Liver (tissue), 9 donors: ENCODE measurements around the gene PELI1. TPM values are rescaled to one million over a fixed set of nuclear protein-coding genes. Genes with fewer than 3 reads are reported as not detected.

ENCODE experiments used
- DNase-seq: peaks from one replicate; pipeline ENCODE4 v3.0.0-alpha.2; 2017; ENCODE audit warnings: low spot score
- H3K27ac ChIP-seq, 2 donors: one replicate each; pipeline ENCODE4 v1.7.0; 2013; ENCODE audit warnings: inconsistent platforms in 2 of 2, low read length in 2 of 2, control low read depth in 1 of 2, low read depth in 1 of 2, mild to moderate bottlenecking in 1 of 2
- H3K27me3 ChIP-seq, 4 donors: one replicate each; pipeline versions ENCODE4 v1.6.1 to v1.7.0; 2013; ENCODE audit warnings: low read length in 3 of 4, inconsistent platforms in 1 of 4, mild to moderate bottlenecking in 1 of 4, moderate library complexity in 1 of 4; ENCODE audit not compliant: control insufficient read depth in 4 of 4, insufficient read depth in 4 of 4
- H3K36me3 ChIP-seq, 4 donors: one replicate each; pipeline versions ENCODE4 v1.6.1 to v1.7.0; 2013; ENCODE audit warnings: low read length in 3 of 4, mild to moderate bottlenecking in 3 of 4, low read depth in 1 of 4, moderate library complexity in 1 of 4; ENCODE audit not compliant: control insufficient read depth in 4 of 4, insufficient read depth in 3 of 4
- H3K4me1 ChIP-seq, 4 donors: one replicate each; pipeline versions ENCODE4 v1.6.1 to v1.7.0; 2013; ENCODE audit warnings: low read length in 3 of 4, mild to moderate bottlenecking in 3 of 4, moderate library complexity in 1 of 4; ENCODE audit not compliant: control insufficient read depth in 4 of 4, insufficient read depth in 4 of 4
- H3K4me3 ChIP-seq, 3 donors: one replicate each; pipeline versions ENCODE4 v1.6.1 to v1.7.0; 2013; ENCODE audit warnings: low read length in 3 of 3, control low read depth in 1 of 3, low read depth in 1 of 3, mild to moderate bottlenecking in 1 of 3
- H3K9ac ChIP-seq, 2 donors: one replicate each; pipeline ENCODE4 v1.7.0; 2013; ENCODE audit warnings: low read length in 2 of 2, mild to moderate bottlenecking in 2 of 2, moderate library complexity in 2 of 2, control low read depth in 1 of 2, low read depth in 1 of 2
- H3K9me3 ChIP-seq, 4 donors: one replicate each; pipeline versions ENCODE4 v1.6.1 to v1.7.0; 2013; ENCODE audit warnings: low read length in 3 of 4; ENCODE audit not compliant: control insufficient read depth in 4 of 4
- ATF3 ChIP-seq: IDR thresholded peaks from 2 replicates; pipeline ENCODE4 v1.6.1; 2016; ENCODE audit warnings: antibody characterized with exemption
- CTCF ChIP-seq: fragments of 150-350 bp; IDR thresholded peaks from 2 replicates; pipeline ENCODE4 v1.5.1; 2017; ENCODE audit warnings: improper control_type of control experiment, low read depth, low read length; ENCODE audit not compliant: missing input control
- EGR1 ChIP-seq, 2 donors: IDR thresholded peaks; 2 replicates each; pipeline ENCODE4 v1.6.1; 2016 to 2018; ENCODE audit warnings: antibody characterized with exemption in 2 of 2, low read depth in 2 of 2
- FOXA2 ChIP-seq: IDR thresholded peaks from 2 replicates; pipeline ENCODE4 v1.6.1; 2016; ENCODE audit warnings: antibody characterized with exemption
- GABPA ChIP-seq, 2 donors: IDR thresholded peaks in 1 of 2; conservative IDR thresholded peaks in 1 of 2; 2 replicates each; pipeline ENCODE4 v1.6.1; 2016; ENCODE audit warnings: antibody characterized with exemption in 2 of 2, mild to moderate bottlenecking in 1 of 2, moderate library complexity in 1 of 2
- HNF4G ChIP-seq: IDR thresholded peaks from 2 replicates; pipeline ENCODE4 v1.6.1; 2016; ENCODE audit warnings: antibody characterized with exemption
- NR2F2 ChIP-seq: IDR thresholded peaks from 2 replicates; pipeline ENCODE4 v1.6.1; 2016; ENCODE audit warnings: antibody characterized with exemption
- RAD21 ChIP-seq, 2 donors: IDR thresholded peaks; 2 replicates each; pipeline ENCODE4 v1.6.1; 2016; ENCODE audit warnings: antibody characterized with exemption in 2 of 2, mild to moderate bottlenecking in 2 of 2
- TAF1 ChIP-seq: conservative IDR thresholded peaks from 2 replicates; pipeline ENCODE4 v1.6.1; 2016; ENCODE audit warnings: antibody characterized with exemption, mild to moderate bottlenecking
- WGBS: extraction: QIAGEN DNeasy Blood & Tissue Kit; methylation state at CpG from one replicate; pipeline ENCODE4 v1.1.7; 2013; 5-methylcytosine and 5-hydroxymethylcytosine counted together
- polyA plus RNA-seq, 2 donors: library from polyadenylated mRNA; stranded (reverse) in 1 of 2; unstranded in 1 of 2; fragments of 200-250 nt in 1 of 2; fragments of >200 nt in 1 of 2; fragmentation: Nextera tagmentation in 1 of 2; extraction: Ambion mirVana in 1 of 2; gene quantifications; one replicate each; pipeline versions ENCODE4 v1.2.1 to v1.2.3, GENCODE V29; 2013 to 2015
- total RNA-seq, 2 donors: library from RNA; depleted of rRNA; stranded (reverse); fragments of >200 nt; gene quantifications; one replicate each; pipeline ENCODE4 v1.2.3, GENCODE V29; 2014
- TF ChIP-seq, protein P1 (sequence below): IDR thresholded peaks from 2 replicates; pipeline ENCODE4 v1.6.1; 2016; ENCODE audit warnings: antibody characterized with exemption, mild to moderate bottlenecking
- donor health status: healthy.
- donor health status: healthy.
- donor health status: healthy.
- donor health status: healthy.
- donor health status: healthy.

The PELI1 gene
- total and polyA plus RNA-seq, 4 donors, result 4.5 to 21.3 (median 7.4) TPM

- no peaks in the 10 kb centered on the region for H3K9me3 ChIP-seq
- no peak overlapping the region for H3K9ac ChIP-seq
- H3K36me3 ChIP-seq, result no peaks in the 10 kb centered on the region
- H3K27ac ChIP-seq, result peak overlapping the region; percentile 58 to 84
- 78% methylated on average over 3 of the region's 3 CpGs for WGBS
- no peak for DNase-seq
- no peaks in the 10 kb centered on the region for H3K27me3 ChIP-seq
- peaks cover 16 to 28% (median 20%) of the 10 kb centered on the region in 4 donors for H3K4me1 ChIP-seq
- no peak overlapping the region for H3K4me3 ChIP-seq
- TF ChIP-seq GABPA (IDR thresholded peaks at IDR 0.05 in 1 of 2, conservative IDR thresholded peaks at IDR 0.05 in 1 of 2), result no peak
- TF ChIP-seq HNF4G, result no peak
- TF ChIP-seq RAD21 (IDR thresholded peaks at IDR 0.05), result no peak
- TF ChIP-seq, protein P1, sequence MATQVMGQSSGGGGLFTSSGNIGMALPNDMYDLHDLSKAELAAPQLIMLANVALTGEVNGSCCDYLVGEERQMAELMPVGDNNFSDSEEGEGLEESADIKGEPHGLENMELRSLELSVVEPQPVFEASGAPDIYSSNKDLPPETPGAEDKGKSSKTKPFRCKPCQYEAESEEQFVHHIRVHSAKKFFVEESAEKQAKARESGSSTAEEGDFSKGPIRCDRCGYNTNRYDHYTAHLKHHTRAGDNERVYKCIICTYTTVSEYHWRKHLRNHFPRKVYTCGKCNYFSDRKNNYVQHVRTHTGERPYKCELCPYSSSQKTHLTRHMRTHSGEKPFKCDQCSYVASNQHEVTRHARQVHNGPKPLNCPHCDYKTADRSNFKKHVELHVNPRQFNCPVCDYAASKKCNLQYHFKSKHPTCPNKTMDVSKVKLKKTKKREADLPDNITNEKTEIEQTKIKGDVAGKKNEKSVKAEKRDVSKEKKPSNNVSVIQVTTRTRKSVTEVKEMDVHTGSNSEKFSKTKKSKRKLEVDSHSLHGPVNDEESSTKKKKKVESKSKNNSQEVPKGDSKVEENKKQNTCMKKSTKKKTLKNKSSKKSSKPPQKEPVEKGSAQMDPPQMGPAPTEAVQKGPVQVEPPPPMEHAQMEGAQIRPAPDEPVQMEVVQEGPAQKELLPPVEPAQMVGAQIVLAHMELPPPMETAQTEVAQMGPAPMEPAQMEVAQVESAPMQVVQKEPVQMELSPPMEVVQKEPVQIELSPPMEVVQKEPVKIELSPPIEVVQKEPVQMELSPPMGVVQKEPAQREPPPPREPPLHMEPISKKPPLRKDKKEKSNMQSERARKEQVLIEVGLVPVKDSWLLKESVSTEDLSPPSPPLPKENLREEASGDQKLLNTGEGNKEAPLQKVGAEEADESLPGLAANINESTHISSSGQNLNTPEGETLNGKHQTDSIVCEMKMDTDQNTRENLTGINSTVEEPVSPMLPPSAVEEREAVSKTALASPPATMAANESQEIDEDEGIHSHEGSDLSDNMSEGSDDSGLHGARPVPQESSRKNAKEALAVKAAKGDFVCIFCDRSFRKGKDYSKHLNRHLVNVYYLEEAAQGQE, result no peak
- TF ChIP-seq EGR1 (IDR thresholded peaks at IDR 0.05; ENCODE audit: low read depth in 2 of 2), result no peak
- no peak for TF ChIP-seq TAF1
- TF ChIP-seq ATF3, result no peak
- TF ChIP-seq FOXA2, result no peak
These were observed 29.3 kb downstream of the PELI1 start for GRCh38 chr2:64114912-64115277.

DNA sequence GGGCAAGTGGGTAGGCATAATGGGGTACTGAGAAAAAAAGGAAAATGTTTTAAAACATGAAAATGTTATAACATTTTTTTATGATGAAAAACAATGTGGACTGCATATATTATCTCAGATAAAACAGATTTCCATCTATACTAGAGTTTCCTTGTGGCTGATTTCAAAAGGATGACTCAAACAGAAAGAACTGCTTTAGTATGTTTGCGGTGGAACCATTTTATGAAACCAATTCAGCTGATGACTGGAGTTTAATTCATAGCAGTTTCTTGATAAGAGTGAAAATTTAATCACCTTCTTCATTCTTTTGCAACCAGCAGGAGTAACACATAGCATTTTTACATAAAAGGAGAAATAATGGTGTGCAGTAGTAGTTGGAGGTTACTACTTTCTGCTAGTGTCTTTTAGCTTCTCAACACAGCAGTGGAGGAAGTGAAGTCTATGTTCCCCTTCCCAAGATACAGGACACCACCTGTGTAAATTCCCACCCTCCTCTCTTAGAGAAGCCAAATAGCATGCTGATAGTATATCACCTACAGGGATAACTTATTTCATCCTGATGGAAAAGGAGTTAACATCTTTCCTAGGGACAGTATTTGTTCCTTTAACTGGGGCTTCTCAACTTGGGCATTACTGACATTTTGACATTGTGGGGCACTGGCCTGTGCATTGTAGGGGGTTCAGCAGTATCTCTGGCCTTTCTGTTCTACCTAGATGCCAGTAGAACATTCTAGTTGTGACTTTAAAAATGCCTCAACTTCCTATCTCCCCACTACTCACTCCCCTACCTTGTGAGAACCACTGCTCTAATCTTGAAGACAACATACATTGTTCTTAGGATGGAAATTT, 29.9 kb downstream of the PELI1 start:
- no peaks in the 10 kb centered on the region for H3K36me3 ChIP-seq
- H3K4me1 ChIP-seq, result peaks cover 16 to 26% (median 20%) of the 10 kb centered on the region in 4 donors
- no peak for TF ChIP-seq TAF1
- TF ChIP-seq RAD21 (IDR thresholded peaks at IDR 0.05), result no peak
- no peak for TF ChIP-seq GABPA (IDR thresholded peaks at IDR 0.05 in 1 of 2, conservative IDR thresholded peaks at IDR 0.05 in 1 of 2)
- TF ChIP-seq FOXA2, result no peak
- TF ChIP-seq, protein P1, result no peak
- no peak for TF ChIP-seq CTCF
- TF ChIP-seq NR2F2, result no peak
- H3K9ac ChIP-seq, result no peak overlapping the region
- no peak overlapping the region for H3K4me3 ChIP-seq
- H3K27ac ChIP-seq, result peak overlapping the region; percentile 51 to 84
- WGBS, result 70% methylated on average over 1 of the region's 1 CpG
- no peaks in the 10 kb centered on the region for H3K9me3 ChIP-seq
- DNase-seq, result no peak
- H3K27me3 ChIP-seq, result no peaks in the 10 kb centered on the region
